ENCODE data around the gene PARP9. TPM values are rescaled to one million over a fixed set of nuclear protein-coding genes. Genes with fewer than 3 reads are reported as not detected.
"Not testable (repeated sequence)": the region's sequence is repeated elsewhere in the genome, so short reads cannot be mapped to it uniquely, and the experiment has no call there.

Gene PARP9
- total RNA-seq, 2 experiments from 2014 or later = 11.4 to 11.5 TPM

GRCh38 chr3:122505676-122506075 lies 58.4 kb downstream of the PARP9 start:
- CTCF ChIA-PET = no interaction called here
- POLR2A ChIA-PET = no interaction called here

GRCh38 chr3:122502941-122503340 lies 61.2 kb downstream of the PARP9 start:
- CTCF ChIA-PET = no interaction called here

GRCh38 chr3:122502139-122502538 lies 62.0 kb downstream of the PARP9 start:
- POLR2A ChIA-PET = no interaction called here
- CTCF ChIA-PET = interaction anchor here (1.4 kb wide), 1 partner anchor 13 kb away, joined by 3 read pairs; the partner anchor contains the start of gene KPNA1

More at GRCh38 chr3:122502941-122503340, 61.2 kb downstream of the PARP9 start:
- POLR2A ChIA-PET = no interaction called here

- POLR2A ChIA-PET, CTCF ChIA-PET: not testable (repeated sequence)
Observed at GRCh38 chr3:122500964-122501363, 63.1 kb downstream of the PARP9 start.

GRCh38 chr3:122498152-122498551 lies 65.9 kb downstream of the PARP9 start:
- CTCF ChIA-PET = no interaction called here
- POLR2A ChIA-PET = no interaction called here

- ChIA-PET POLR2A (no interaction called here), CTCF (no interaction called here)
Observed at GRCh38 chr3:122497425-122497824, 66.7 kb downstream of the PARP9 start.

- CTCF ChIA-PET = no interaction called here
Observed at GRCh38 chr3:122496508-122496907, 67.6 kb downstream of the PARP9 start.

GRCh38 chr3:122493296-122493695 lies 70.8 kb downstream of the PARP9 start:
- ChIA-PET POLR2A (no interaction called here), CTCF (interaction anchor here (0.8 to 1.1 kb wide), 2 partner anchors 15 to 109 kb away, joined by 3 read pairs; partner anchors contain the start of gene FAM162A)

More at GRCh38 chr3:122496508-122496907, 67.6 kb downstream of the PARP9 start:
- POLR2A ChIA-PET = interaction anchor here (0.6 kb wide), 1 partner anchor 55 kb away, joined by 3 read pairs; no protein-coding TSS in a partner anchor

GRCh38 chr3:122488262-122488973 lies 75.7 kb downstream of the PARP9 start:
- CTCF ChIA-PET = interaction anchor here (0.6 kb wide), 1 partner anchor 20 kb away, joined by 3 read pairs; no protein-coding TSS in a partner anchor
- POLR2A ChIA-PET = no interaction called here

- ChIA-PET POLR2A (no interaction called here), CTCF (interaction anchor here (0.6 kb wide), 1 partner anchor 37 kb away, joined by 3 read pairs; no protein-coding TSS in a partner anchor)
Observed at GRCh38 chr3:122484985-122485384, 79.1 kb downstream of the PARP9 start.

- ChIA-PET POLR2A (interaction anchor here (0.7 kb wide), 1 partner anchor 33 kb away, joined by 3 read pairs; the partner anchor contains the start of gene KPNA1), CTCF (no interaction called here)
Observed at GRCh38 chr3:122481390-122481789, 82.7 kb downstream of the PARP9 start.

Other genes starting within 250 kb of the PARP9 start
- not detected for gene CSTA, start 239.1 kb downstream of the PARP9 start, total RNA-seq
- gene MIX23, start 181.1 kb downstream of the PARP9 start, total RNA-seq = 100 to 1,000 TPM; 183 to 197 TPM
- 100 to 1,000 TPM; 106 to 109 TPM for gene FAM162A, start 180.1 kb downstream of the PARP9 start, total RNA-seq
- gene WDR5B, start 148.2 kb downstream of the PARP9 start, total RNA-seq = 1 to 10 TPM; 3.4 to 3.5 TPM
- gene KPNA1, start 49.4 kb downstream of the PARP9 start, total RNA-seq = 10 to 100 TPM; 52.9 to 54.3 TPM
- 10 to 100 TPM; 19.1 to 21.1 TPM for gene DTX3L, start within 50 bp of the PARP9 start, total RNA-seq
- gene PARP15, start 13.3 kb upstream of the PARP9 start, total RNA-seq = 10 to 100 TPM; 10.3 to 11.3 TPM
- gene PARP14, start 116.5 kb upstream of the PARP9 start, total RNA-seq = 10 to 100 TPM; 40.7 to 42.2 TPM
- gene HSPBAP1, start 229.5 kb upstream of the PARP9 start, total RNA-seq = 1 to 10 TPM; 8.9 to 9.5 TPM
- 1 to 10 TPM; 1.9 TPM for gene SLC49A4, start 230.8 kb upstream of the PARP9 start, total RNA-seq

Data from activated CD8-positive, alpha-beta memory T cell treated with anti-CD3 and anti-CD28 coated beads for 36 hours (primary cell).